Liver (tissue), 9 donors: Measurements from ENCODE around the gene SLC4A5. TPM values are rescaled to one million over a fixed set of nuclear protein-coding genes. Genes with fewer than 3 reads are reported as not detected.

Experiments
- DNase-seq: peaks from one replicate; pipeline ENCODE4 v3.0.0-alpha.2; 2017; ENCODE audit warnings: low spot score
- H3K27ac ChIP-seq, 2 donors: one replicate each; pipeline ENCODE4 v1.7.0; 2013; ENCODE audit warnings: inconsistent platforms in 2 of 2, low read length in 2 of 2, control low read depth in 1 of 2, low read depth in 1 of 2, mild to moderate bottlenecking in 1 of 2
- H3K27me3 ChIP-seq, 4 donors: one replicate each; pipeline versions ENCODE4 v1.6.1 to v1.7.0; 2013; ENCODE audit warnings: low read length in 3 of 4, inconsistent platforms in 1 of 4, mild to moderate bottlenecking in 1 of 4, moderate library complexity in 1 of 4; ENCODE audit not compliant: control insufficient read depth in 4 of 4, insufficient read depth in 4 of 4
- H3K36me3 ChIP-seq, 4 donors: one replicate each; pipeline versions ENCODE4 v1.6.1 to v1.7.0; 2013; ENCODE audit warnings: low read length in 3 of 4, mild to moderate bottlenecking in 3 of 4, low read depth in 1 of 4, moderate library complexity in 1 of 4; ENCODE audit not compliant: control insufficient read depth in 4 of 4, insufficient read depth in 3 of 4
- H3K4me1 ChIP-seq, 4 donors: one replicate each; pipeline versions ENCODE4 v1.6.1 to v1.7.0; 2013; ENCODE audit warnings: low read length in 3 of 4, mild to moderate bottlenecking in 3 of 4, moderate library complexity in 1 of 4; ENCODE audit not compliant: control insufficient read depth in 4 of 4, insufficient read depth in 4 of 4
- H3K4me3 ChIP-seq, 3 donors: one replicate each; pipeline versions ENCODE4 v1.6.1 to v1.7.0; 2013; ENCODE audit warnings: low read length in 3 of 3, control low read depth in 1 of 3, low read depth in 1 of 3, mild to moderate bottlenecking in 1 of 3
- H3K9ac ChIP-seq, 2 donors: one replicate each; pipeline ENCODE4 v1.7.0; 2013; ENCODE audit warnings: low read length in 2 of 2, mild to moderate bottlenecking in 2 of 2, moderate library complexity in 2 of 2, control low read depth in 1 of 2, low read depth in 1 of 2
- H3K9me3 ChIP-seq, 4 donors: one replicate each; pipeline versions ENCODE4 v1.6.1 to v1.7.0; 2013; ENCODE audit warnings: low read length in 3 of 4; ENCODE audit not compliant: control insufficient read depth in 4 of 4
- ATF3 ChIP-seq: IDR thresholded peaks from 2 replicates; pipeline ENCODE4 v1.6.1; 2016; ENCODE audit warnings: antibody characterized with exemption
- CTCF ChIP-seq: fragments of 150-350 bp; IDR thresholded peaks from 2 replicates; pipeline ENCODE4 v1.5.1; 2017; ENCODE audit warnings: improper control_type of control experiment, low read depth, low read length; ENCODE audit not compliant: missing input control
- EGR1 ChIP-seq, 2 donors: IDR thresholded peaks; 2 replicates each; pipeline ENCODE4 v1.6.1; 2016 to 2018; ENCODE audit warnings: antibody characterized with exemption in 2 of 2, low read depth in 2 of 2
- FOXA1 ChIP-seq: IDR thresholded peaks from 2 replicates; pipeline ENCODE4 v1.6.1; 2016; ENCODE audit warnings: antibody characterized with exemption
- FOXA2 ChIP-seq: IDR thresholded peaks from 2 replicates; pipeline ENCODE4 v1.6.1; 2016; ENCODE audit warnings: antibody characterized with exemption
- HNF4G ChIP-seq: IDR thresholded peaks from 2 replicates; pipeline ENCODE4 v1.6.1; 2016; ENCODE audit warnings: antibody characterized with exemption
- JUND ChIP-seq, 2 donors: IDR thresholded peaks; 2 replicates each; pipeline ENCODE4 v1.6.1; 2016; ENCODE audit warnings: antibody characterized with exemption in 2 of 2
- MAX ChIP-seq: IDR thresholded peaks from 2 replicates; pipeline ENCODE4 v1.6.1; 2016; ENCODE audit warnings: antibody characterized with exemption
- NR2F2 ChIP-seq: IDR thresholded peaks from 2 replicates; pipeline ENCODE4 v1.6.1; 2016; ENCODE audit warnings: antibody characterized with exemption
- RAD21 ChIP-seq, 2 donors: IDR thresholded peaks; 2 replicates each; pipeline ENCODE4 v1.6.1; 2016; ENCODE audit warnings: antibody characterized with exemption in 2 of 2, mild to moderate bottlenecking in 2 of 2
- SP1 ChIP-seq: IDR thresholded peaks from 2 replicates; pipeline ENCODE4 v1.6.1; 2018; ENCODE audit warnings: antibody characterized with exemption, mild to moderate bottlenecking
- YY1 ChIP-seq: IDR thresholded peaks from 2 replicates; pipeline ENCODE4 v1.6.1; 2016; ENCODE audit warnings: antibody characterized with exemption, mild to moderate bottlenecking
- ZBTB33 ChIP-seq: IDR thresholded peaks from 2 replicates; pipeline ENCODE4 v1.6.1; 2016; ENCODE audit warnings: antibody characterized with exemption
- WGBS: extraction: QIAGEN DNeasy Blood & Tissue Kit; methylation state at CpG from one replicate; pipeline ENCODE4 v1.1.7; 2013; 5-methylcytosine and 5-hydroxymethylcytosine counted together
- polyA plus RNA-seq, 2 donors: library from polyadenylated mRNA; stranded (reverse) in 1 of 2; unstranded in 1 of 2; fragments of 200-250 nt in 1 of 2; fragments of >200 nt in 1 of 2; fragmentation: Nextera tagmentation in 1 of 2; extraction: Ambion mirVana in 1 of 2; gene quantifications; one replicate each; pipeline versions ENCODE4 v1.2.1 to v1.2.3, GENCODE V29; 2013 to 2015
- total RNA-seq, 2 donors: library from RNA; depleted of rRNA; stranded (reverse); fragments of >200 nt; gene quantifications; one replicate each; pipeline ENCODE4 v1.2.3, GENCODE V29; 2014
- donor health status: healthy.
- donor health status: healthy.
- donor health status: healthy.
- donor health status: healthy.
- donor health status: healthy.

SLC4A5 gene
- total and polyA plus RNA-seq, 4 donors: 0.12 to 0.50 (median 0.29) TPM

- peaks cover 0 to 3% (median 0%) of the 10 kb centered on the region in 4 donors for H3K27me3 ChIP-seq
- TF ChIP-seq FOXA2 (no peak), JUND (IDR thresholded peaks at IDR 0.05) (peak; percentile 26 to 45)
- no peaks in the 10 kb centered on the region for H3K36me3 ChIP-seq
- peaks cover 2 to 17% (median 7%) of the 10 kb centered on the region in 4 donors for H3K4me1 ChIP-seq
- peaks cover 0 to 4% (median 0%) of the 10 kb centered on the region in 4 donors for H3K9me3 ChIP-seq
- no peak for DNase-seq
- WGBS: 70% methylated on average over 1 of the region's 1 CpG
- no peak overlapping the region for H3K9ac ChIP-seq
- no peak overlapping the region for H3K27ac ChIP-seq
- H3K4me3 ChIP-seq: no peak overlapping the region
These were observed 141.6 kb downstream of the SLC4A5 start for GRCh38 chr2:74201596-74201995.

GRCh38 chr2:74201196-74201595 is 142.0 kb downstream of the SLC4A5 start:
- H3K4me3 ChIP-seq: no peak overlapping the region
- no peak for DNase-seq
- H3K27ac ChIP-seq: no peak overlapping the region
- peaks cover 0 to 3% (median 0%) of the 10 kb centered on the region in 4 donors for H3K27me3 ChIP-seq
- TF ChIP-seq FOXA1: no peak
- no peak for TF ChIP-seq CTCF
- TF ChIP-seq ZBTB33: no peak
- TF ChIP-seq FOXA2: no peak
- TF ChIP-seq ATF3: no peak
- no peak for TF ChIP-seq MAX
- TF ChIP-seq YY1: no peak
- TF ChIP-seq SP1: no peak
- TF ChIP-seq HNF4G: no peak
- TF ChIP-seq NR2F2: no peak
- no peak for TF ChIP-seq RAD21 (IDR thresholded peaks at IDR 0.05)
- no peak for TF ChIP-seq EGR1 (IDR thresholded peaks at IDR 0.05; ENCODE audit: low read depth in 2 of 2)
- peaks cover 0 to 4% (median 0%) of the 10 kb centered on the region in 4 donors for H3K9me3 ChIP-seq
- no peaks in the 10 kb centered on the region for H3K36me3 ChIP-seq
- WGBS: 80% methylated on average over 3 of the region's 3 CpGs
- no peak overlapping the region for H3K9ac ChIP-seq
- peaks cover 2 to 17% (median 7%) of the 10 kb centered on the region in 4 donors for H3K4me1 ChIP-seq

- WGBS: 56% methylated on average over 8 of the region's 8 CpGs
- Histone ChIP-seq H3K9ac (no peak overlapping the region), H3K36me3 (no peaks in the 10 kb centered on the region), H3K4me3 (no peak overlapping the region), H3K9me3 (peaks cover 0 to 4% (median 0%) of the 10 kb centered on the region in 4 donors), H3K27ac (no peak overlapping the region), H3K4me1 (peaks cover 2 to 17% (median 7%) of the 10 kb centered on the region in 4 donors), H3K27me3 (peaks cover 0 to 3% (median 0%) of the 10 kb centered on the region in 4 donors)
- DNase-seq: no peak
- TF ChIP-seq ATF3 (no peak), YY1 (no peak), HNF4G (no peak), EGR1 (IDR thresholded peaks at IDR 0.05; ENCODE audit: low read depth in 2 of 2) (no peak), NR2F2 (no peak), JUND (IDR thresholded peaks at IDR 0.05) (no peak)
These were observed 143.3 kb downstream of the SLC4A5 start for GRCh38 chr2:74199871-74200305.
